Endothelial cell of umbilical vein (primary cell): ENCODE measurements around the gene DGUOK. TPM values are rescaled to one million over a fixed set of nuclear protein-coding genes. Genes with fewer than 3 reads are reported as not detected.
"Not testable (repeated sequence)": the region's sequence is repeated elsewhere in the genome, so short reads cannot be mapped to it uniquely, and the experiment has no call there.

Experiments used
- BruUV-seq: library from RNA; stranded (reverse); fragments of 400-500 nt; replicated peaks from 2 replicates; lab custom pipeline; 2021; lab: Mats Ljungman, UMichigan
- CTCF ChIA-PET: fragments of 300-600, 350-600 bp; sonication (Branson Sonifier 250); formaldehyde crosslinking; loops from one replicate; lab custom pipeline; 2021; ENCODE audit warnings: antibody characterized with exemption, inconsistent platforms; lab: Charles Lee
- POLR2A ChIA-PET: fragments of 300-600, 350-600 bp; sonication (Branson Sonifier 250); formaldehyde crosslinking; loops from one replicate; lab custom pipeline; 2021; ENCODE audit warnings: antibody characterized with exemption, inconsistent platforms; lab: Charles Lee
- DNase-seq: peaks from one replicate; pipeline ENCODE4 v3.0.0-alpha.2; 2011; ENCODE audit warnings: low read depth, low spot score
- FAIRE-seq: peaks from 2 replicates; lab custom pipeline; 2011; peaks lifted over from hg19 to GRCh38; lab: Jason Lieb, UNC
- H2AFZ ChIP-seq: 2 replicates; pipeline ENCODE4 v1.6.0; 2012; ENCODE audit warnings: low read depth, low read length, control low read depth, inconsistent platforms
- H3K27ac ChIP-seq: 2 replicates; pipeline ENCODE4 v1.5.1; 2011; ENCODE audit warnings: low read depth, mild to moderate bottlenecking, control low read depth, low read length, moderate library complexity; ENCODE audit not compliant: insufficient read depth
- H3K27me3 ChIP-seq, 2 experiments: 2 replicates each; pipeline versions ENCODE4 v1.6.0 to v1.6.1; 2011; ENCODE audit warnings: low read length in 2 of 2, mixed read lengths in 1 of 2; ENCODE audit not compliant: control insufficient read depth in 2 of 2, insufficient read depth in 2 of 2
- H3K36me3 ChIP-seq, 2 experiments: 2 replicates in 1 of 2; 3 replicates in 1 of 2; pipeline ENCODE4 v1.5.1; 2011; ENCODE audit warnings: low read length in 2 of 2, mild to moderate bottlenecking in 1 of 2, moderate library complexity in 1 of 2; ENCODE audit not compliant: control insufficient read depth in 2 of 2, insufficient read depth in 2 of 2; ENCODE audit errors: extremely low read depth in 1 of 2
- H3K4me1 ChIP-seq: 3 replicates; pipeline ENCODE4 v1.5.1; 2011; ENCODE audit warnings: mild to moderate bottlenecking, low read length; ENCODE audit not compliant: control insufficient read depth, insufficient read depth; ENCODE audit errors: extremely low read depth
- H3K4me2 ChIP-seq: 2 replicates; pipeline ENCODE4 v1.6.1; 2011; ENCODE audit warnings: low read length, control low read depth, mixed read lengths; ENCODE audit not compliant: insufficient read depth
- H3K4me3 ChIP-seq, 3 experiments: fragments of 200-600 bp in 1 of 3; sonication (generic), shearing (Covaris generic) in 1 of 3; replicated peaks in 1 of 3; 2 replicates each; pipeline ENCODE4 v1.5.1; 2011 to 2016; ENCODE audit warnings: control low read depth in 3 of 3, low read length in 3 of 3, mild to moderate bottlenecking in 2 of 3, inconsistent platforms in 1 of 3, low read depth in 1 of 3, moderate library complexity in 1 of 3; ENCODE audit not compliant: insufficient read depth in 1 of 3
- H3K79me2 ChIP-seq: 2 replicates; pipeline ENCODE4 v1.6.0; 2012; ENCODE audit warnings: low read length, inconsistent platforms; ENCODE audit not compliant: control insufficient read depth, insufficient read depth
- H3K9ac ChIP-seq: replicated peaks from 2 replicates; pipeline ENCODE3; 2011; ENCODE audit warnings: low read length, control low read depth; ENCODE audit not compliant: insufficient read depth; ENCODE audit errors: extremely low read depth
- H3K9me1 ChIP-seq: replicated peaks from 3 replicates; pipeline ENCODE4 v1.6.0; 2011; ENCODE audit warnings: mild to moderate bottlenecking, low read length; ENCODE audit not compliant: control insufficient read depth, insufficient read depth; ENCODE audit errors: extremely low read depth
- H3K9me3 ChIP-seq: replicated peaks from 2 replicates; pipeline ENCODE4 v1.5.1; 2012; ENCODE audit warnings: low read length, inconsistent platforms; ENCODE audit not compliant: control insufficient read depth, insufficient read depth
- H4K20me1 ChIP-seq: replicated peaks from 2 replicates; pipeline ENCODE3; 2011; ENCODE audit warnings: mild to moderate bottlenecking, low read length; ENCODE audit not compliant: control insufficient read depth, insufficient read depth; ENCODE audit errors: extremely low read depth
- CTCF ChIP-seq, 2 donors: IDR thresholded peaks; 1 replicate in 1 of 2; 2 replicates in 1 of 2; pipeline ENCODE4 v1.5.1; 2011; ENCODE audit warnings: low read length in 2 of 2, mild to moderate bottlenecking in 2 of 2, moderate library complexity in 2 of 2, control low read depth in 1 of 2, inconsistent platforms in 1 of 2, low read depth in 1 of 2; ENCODE audit not compliant: insufficient read depth in 1 of 2; ENCODE audit errors: extremely low read depth in 1 of 2
- EZH2 ChIP-seq: IDR thresholded peaks from 2 replicates; pipeline ENCODE4 v1.6.1; 2012; ENCODE audit warnings: borderline replicate concordance, low read depth, mild to moderate bottlenecking, moderate library complexity, low read length, inconsistent platforms; ENCODE audit not compliant: severe bottlenecking
- FOS ChIP-seq: IDR thresholded peaks from 2 replicates; pipeline ENCODE4 v1.6.1; 2011; ENCODE audit warnings: mild to moderate bottlenecking, low read length, moderate library complexity, borderline replicate concordance; ENCODE audit not compliant: insufficient read depth
- GATA2 ChIP-seq: IDR thresholded peaks from 2 replicates; pipeline ENCODE4 v1.7.0; 2011; ENCODE audit warnings: low read depth, mild to moderate bottlenecking, moderate library complexity, mixed read lengths, low read length; ENCODE audit not compliant: insufficient read length, insufficient read depth
- MYC ChIP-seq: IDR thresholded peaks from one replicate; pipeline ENCODE4 v1.6.1; 2011; ENCODE audit warnings: mild to moderate bottlenecking, low read depth, low read length
- POLR2A ChIP-seq: IDR thresholded peaks from 2 replicates; pipeline ENCODE4 v1.6.1; 2012; ENCODE audit warnings: low read depth, mild to moderate bottlenecking, control low read depth, low read length
- dilution Hi-C: fragments of 300-500 bp; cut with MboI; formaldehyde crosslinking; loops from one replicate; pipeline ENCODE4 v1.15.0; 2019; ENCODE audit warnings: low sequenced_read_pairs; ENCODE audit not compliant: extremely low pct_ligation_motif_present
- intact Hi-C: fragments of 100-400 bp; cut with micrococcal nuclease; formaldehyde crosslinking; loops from one replicate; pipeline ENCODE4 v1.10.0; 2022
- polyA plus RNA-seq, 4 experiments: library from polyadenylated mRNA; depleted of rRNA in 3 of 4; stranded (reverse) in 3 of 4; unstranded in 1 of 4; fragments of >200 nt; gene quantifications; 2 replicates each; pipeline versions ENCODE4 v1.2.1 to v1.2.3, GENCODE V29; 2011 to 2012; ENCODE audit warnings: missing spikeins in 1 of 4
- total RNA-seq: library from RNA; stranded (reverse); gene quantifications from 2 replicates; pipeline ENCODE4 v1.2.3, GENCODE V29; 2021

Gene DGUOK
- total and polyA plus RNA-seq, 2 donors (not counting 3 experiments of a cell fraction or from before 2014, with no cell fraction given) = 51.8 to 77.5 TPM

GRCh38 chr2:73939419-73939818 lies 12.7 kb downstream of the DGUOK start:
- no peaks in the 10 kb centered on the region for H4K20me1 ChIP-seq
- H3K9me3 ChIP-seq = no peaks in the 10 kb centered on the region
- no peak for TF ChIP-seq POLR2A
- TF ChIP-seq CTCF (IDR thresholded peaks at IDR 0.05; ENCODE audit: extremely low read depth in 1 of 2, insufficient read depth in 1 of 2, low read depth in 1 of 2, low read length in 2 of 2) = no peak
- no peak for TF ChIP-seq FOS
- TF ChIP-seq EZH2 = no peak
- no peak for TF ChIP-seq MYC
- TF ChIP-seq GATA2 = no peak
- FAIRE-seq (no peak), DNase-seq (no peak)
- intact Hi-C loops = loop anchor here (5.0 kb wide), 1 partner anchor 1178 kb away; no protein-coding TSS in a partner anchor
- H2AFZ ChIP-seq = no peak overlapping the region
- no TSS peak for BruUV-seq
- H3K4me1 ChIP-seq = peaks cover 5% of the 10 kb centered on the region
- no peak overlapping the region for H3K4me2 ChIP-seq
- peaks cover 46% of the 10 kb centered on the region for H3K79me2 ChIP-seq
- H3K27ac ChIP-seq = no peak overlapping the region
- no peak overlapping the region for H3K4me3 ChIP-seq
- H3K27me3 ChIP-seq = no peaks in the 10 kb centered on the region
- no peak overlapping the region for H3K9ac ChIP-seq
- no peaks in the 10 kb centered on the region for H3K9me1 ChIP-seq
- ChIA-PET CTCF (interaction anchor here (1.6 kb wide), 1 partner anchor 31 kb away, joined by 5 read pairs; no protein-coding TSS in a partner anchor), POLR2A (interaction anchor here (0.6 kb wide), 1 partner anchor 21 kb away, joined by 3 read pairs; no protein-coding TSS in a partner anchor)
- peaks cover 3 to 5% of the 10 kb centered on the region in 2 experiments for H3K36me3 ChIP-seq
- dilution Hi-C loops = no loop called here

- BruUV-seq, H3K9me1 ChIP-seq, H4K20me1 ChIP-seq, CTCF ChIA-PET, H3K4me2 ChIP-seq, H3K9me3 ChIP-seq, intact Hi-C loops, DNase-seq, H2AFZ ChIP-seq, H3K9ac ChIP-seq, H3K36me3 ChIP-seq, POLR2A ChIA-PET, H3K4me1 ChIP-seq, FAIRE-seq, dilution Hi-C loops, H3K4me3 ChIP-seq, H3K27me3 ChIP-seq, H3K27ac ChIP-seq: not testable (repeated sequence)
- peaks cover 51% of the 10 kb centered on the region for H3K79me2 ChIP-seq
These were observed 13.4 kb downstream of the DGUOK start for GRCh38 chr2:73940066-73940465.
